ENCODE results near the gene COX5A.

- TF ChIP-seq CTCF (IDR thresholded peaks at IDR 0.05) (no peak), POLR2A (IDR thresholded peaks at IDR 0.05) (no peak)
Measured at GRCh38 chr15:74893627-74894026, 44.2 kb downstream of the COX5A start.
